GM19025 (cell line): ENCODE results near the gene TPRG1.

Source experiments
- ATAC-seq: cut with Tn5 transposase; IDR thresholded peaks from one replicate; pipeline ENCODE4 v1.9.1; 2021; ENCODE audit warnings: mild to moderate bottlenecking, low read depth, moderate library complexity; ENCODE audit not compliant: unreplicated experiment

Gene TPRG1

DNA sequence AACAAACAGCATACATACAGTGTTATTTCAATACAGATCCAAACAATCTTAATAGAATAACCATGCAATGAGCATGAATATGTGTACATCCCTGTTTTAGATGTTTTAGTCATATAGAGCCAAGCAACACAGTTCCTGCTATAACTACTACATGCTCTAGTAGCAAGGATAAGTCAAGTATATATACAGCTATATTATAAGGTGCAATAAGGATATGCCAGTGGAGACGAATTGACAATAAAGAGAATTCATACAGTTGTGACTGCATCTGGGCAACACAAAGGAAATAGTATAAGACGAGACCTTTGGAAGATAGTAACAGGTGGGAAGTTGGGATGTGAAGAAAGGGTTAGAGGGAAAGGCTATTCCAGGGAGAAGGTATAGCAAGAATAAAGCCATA is 103.4 kb downstream of the TPRG1 start:
- no peak for ATAC-seq

DNA sequence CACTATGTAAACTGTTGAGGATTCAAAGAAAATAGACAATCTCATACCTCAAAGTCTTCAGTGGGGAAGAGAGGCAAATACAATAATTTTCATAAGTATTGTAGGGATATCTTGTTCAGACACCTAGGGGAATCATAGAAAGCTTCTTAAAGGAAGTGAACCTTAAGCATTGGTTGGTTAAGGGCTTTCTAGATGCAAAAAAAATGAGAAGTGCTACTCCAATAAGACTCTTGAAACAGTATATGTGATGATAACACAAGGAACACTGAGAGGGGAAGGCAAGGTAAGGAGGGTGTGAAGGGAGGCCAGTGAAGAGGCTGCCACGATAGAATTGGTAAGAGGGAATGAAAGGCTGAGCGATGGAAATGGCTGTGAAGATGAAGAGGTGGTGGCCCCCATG is 104.1 kb downstream of the TPRG1 start:
- ATAC-seq: no peak

DNA sequence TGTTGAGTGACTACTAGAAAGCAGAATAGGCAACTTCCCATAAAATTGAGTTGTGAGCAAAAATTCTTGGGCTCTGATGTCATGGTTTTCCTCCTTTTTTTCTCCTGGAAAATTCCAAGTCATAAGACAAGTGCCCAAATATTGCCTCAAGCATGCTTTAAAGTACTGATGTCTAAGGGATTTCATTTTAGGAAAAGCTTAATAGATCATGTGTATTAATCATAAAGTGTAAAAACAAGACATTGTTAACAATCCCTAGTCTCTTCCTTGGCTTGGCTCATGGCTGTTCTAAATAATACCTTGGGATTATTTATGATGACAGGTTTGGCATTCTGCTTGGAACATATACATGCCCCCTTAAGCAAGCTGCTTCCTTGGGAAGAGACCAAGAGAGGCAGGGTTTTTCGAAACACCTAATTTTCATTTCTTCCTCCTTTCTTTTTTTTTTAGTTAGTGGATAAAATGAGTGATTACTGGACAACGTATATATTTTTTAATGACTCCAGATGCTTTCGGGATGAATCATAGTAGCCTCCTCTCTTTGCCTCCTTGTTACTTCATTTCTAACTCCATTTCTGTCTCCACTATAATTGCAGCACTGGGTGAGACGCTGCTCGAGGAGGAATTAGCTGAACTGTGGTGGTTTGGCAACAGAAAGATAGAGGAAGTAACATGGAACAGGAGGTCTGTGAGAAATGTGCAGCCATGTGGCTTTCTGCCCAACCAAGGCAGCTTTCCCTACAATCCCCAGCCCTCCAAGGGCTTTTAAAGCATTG is 104.9 kb downstream of the TPRG1 start:
- ATAC-seq: no peak

DNA sequence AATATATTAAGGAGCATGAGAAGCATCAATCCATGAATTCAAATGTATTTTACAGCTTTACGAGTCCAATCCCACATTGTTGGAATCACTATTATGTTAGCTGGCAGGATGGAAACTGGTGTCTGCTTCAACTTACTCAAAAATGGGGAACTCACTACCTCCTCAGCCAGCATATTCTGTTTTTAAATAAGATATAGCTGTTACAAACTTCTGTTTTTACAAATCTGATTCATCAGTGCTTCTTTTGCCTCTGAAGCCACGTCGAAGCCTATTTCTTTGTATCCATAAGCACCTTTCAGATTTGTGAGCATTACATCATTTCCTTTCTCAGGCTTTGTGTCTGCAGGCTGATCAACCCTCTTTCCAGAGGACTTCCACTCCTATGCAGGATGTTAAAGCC is 105.9 kb downstream of the TPRG1 start:
- ATAC-seq: no peak

DNA sequence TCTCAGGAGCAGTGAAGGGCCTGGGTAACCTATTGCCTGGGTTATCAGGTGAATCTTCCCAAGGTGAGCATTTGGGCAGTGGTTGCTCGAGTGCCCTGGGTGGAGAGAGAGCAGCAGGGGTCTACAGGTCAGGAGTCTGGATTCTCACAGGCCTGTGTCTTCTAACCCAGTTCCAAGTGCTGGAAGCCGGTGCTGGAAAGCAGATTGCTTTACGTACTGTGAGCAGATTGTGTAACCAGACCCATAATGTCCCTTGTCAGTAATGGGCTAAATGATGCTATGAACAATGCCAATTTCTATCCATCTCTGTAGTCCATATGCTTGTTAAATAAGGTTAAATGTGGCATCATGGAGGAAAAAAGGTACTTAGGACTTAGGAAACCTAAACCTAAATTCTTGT is 106.5 kb downstream of the TPRG1 start:
- ATAC-seq: no peak

DNA sequence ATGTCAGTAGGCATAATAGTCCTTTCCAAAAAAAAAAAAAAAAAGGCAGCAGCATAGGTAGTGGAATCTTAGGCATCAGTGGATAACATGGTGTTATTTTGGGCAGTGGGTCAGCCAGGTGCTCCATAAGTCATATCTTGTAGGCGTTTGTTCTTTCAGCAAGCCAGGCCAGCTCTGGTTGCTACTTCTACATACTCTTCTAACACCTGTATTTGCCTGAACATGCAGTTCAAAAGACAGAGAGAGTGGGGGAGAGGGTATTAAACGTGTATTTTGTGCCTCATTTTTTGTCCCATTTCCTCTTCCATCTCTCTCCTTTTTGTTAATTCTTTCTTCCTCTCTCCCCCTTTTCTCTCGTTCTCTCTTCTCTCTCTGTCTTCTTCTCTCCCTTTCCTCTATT is 110.4 kb downstream of the TPRG1 start:
- ATAC-seq: no peak

DNA sequence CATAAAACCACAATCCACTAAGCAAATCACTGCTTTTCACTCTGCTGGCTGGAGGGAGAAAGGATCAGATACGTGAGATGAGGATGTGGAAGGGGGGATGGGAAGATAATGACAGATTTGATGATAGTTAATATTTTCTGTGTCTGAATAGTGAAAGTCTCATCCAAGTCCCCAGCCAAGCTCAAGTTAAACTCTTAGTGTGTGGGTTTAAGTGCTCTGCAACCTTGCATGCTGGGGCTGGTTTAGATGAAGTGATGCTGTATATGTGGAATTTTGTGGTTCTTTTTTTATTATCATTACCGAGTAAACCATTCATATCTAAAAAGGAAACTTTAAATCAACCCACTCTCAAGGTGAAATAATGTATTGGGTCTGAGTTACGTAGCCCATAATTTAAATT is 111.0 kb downstream of the TPRG1 start:
- ATAC-seq: no peak

DNA sequence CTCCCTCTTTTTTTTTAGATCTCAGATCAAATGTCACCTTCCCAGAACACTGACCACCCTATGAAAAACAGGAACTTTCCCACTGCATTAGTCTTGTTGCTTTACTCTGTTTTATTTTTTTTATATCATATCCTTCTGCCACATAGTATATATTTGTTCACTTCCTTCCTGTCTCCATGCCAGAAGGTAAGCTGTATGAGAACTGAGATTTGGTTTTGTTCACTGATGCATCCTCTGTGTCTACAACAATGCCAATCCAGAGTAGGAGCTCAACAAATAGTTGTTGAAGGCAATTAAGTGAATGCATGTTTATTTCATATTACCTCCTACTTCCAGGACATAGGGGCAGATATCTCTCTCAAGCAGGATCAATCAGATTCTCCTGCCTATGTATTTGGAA is 114.4 kb downstream of the TPRG1 start:
- ATAC-seq: no peak

DNA sequence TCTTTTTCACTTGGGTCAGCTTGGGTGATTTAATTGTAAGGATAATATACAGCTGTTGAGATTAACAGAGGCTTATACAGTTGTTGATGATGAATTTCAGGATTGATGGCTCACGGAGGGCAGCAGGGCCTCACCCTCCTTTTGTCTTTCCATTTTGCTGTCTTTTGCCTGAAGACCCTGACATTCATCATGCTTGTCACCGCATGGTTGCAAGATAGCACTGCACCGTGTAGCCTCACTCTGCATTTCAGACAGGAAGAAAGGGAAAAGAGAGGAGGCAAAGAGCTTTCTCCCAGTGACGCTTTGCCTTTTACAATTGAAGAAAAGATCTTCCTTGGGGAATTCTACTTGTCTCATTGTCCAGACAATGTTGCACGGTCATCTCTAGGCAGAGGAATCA is 115.1 kb downstream of the TPRG1 start:
- no peak for ATAC-seq

DNA sequence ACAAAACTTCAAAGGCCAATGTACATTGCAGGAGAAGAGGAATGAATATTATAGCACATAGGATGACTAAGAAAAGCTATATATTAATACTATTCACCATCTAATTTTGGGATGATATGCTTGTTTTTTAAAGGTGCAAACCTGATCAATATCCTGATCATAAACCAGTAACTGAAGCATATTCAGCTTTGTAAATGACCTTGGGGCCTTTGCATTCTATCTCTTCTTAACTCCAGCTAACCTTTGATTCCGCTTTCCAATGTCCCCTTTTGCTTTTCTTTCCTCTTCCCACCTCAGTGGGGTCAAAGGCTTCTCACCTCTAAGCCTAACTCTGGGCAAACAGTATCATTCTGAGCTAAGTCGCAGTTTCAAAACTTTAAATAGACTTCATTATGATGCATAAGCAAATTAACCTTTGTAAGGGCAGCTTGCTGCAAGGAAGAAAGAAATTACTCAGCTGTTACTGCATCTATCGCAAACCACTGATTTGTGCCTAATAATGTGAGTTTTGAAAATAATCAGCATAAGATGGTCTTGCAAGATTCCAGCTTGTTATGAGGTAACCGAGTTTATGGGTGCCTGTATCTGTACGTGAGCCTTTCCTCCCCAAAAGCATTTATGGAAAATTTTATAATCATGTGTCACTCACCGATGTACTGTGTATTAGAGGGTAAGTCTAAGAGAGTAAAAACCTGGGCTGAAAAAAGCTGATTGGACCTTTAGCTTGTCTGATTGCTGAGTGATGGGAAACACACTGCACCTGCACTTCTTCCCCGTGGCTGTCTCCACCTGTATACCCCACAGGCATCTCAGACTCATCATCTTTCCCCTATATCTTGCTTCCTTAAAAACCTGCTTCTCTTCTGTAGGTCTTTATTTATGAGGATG is 116.8 kb downstream of the TPRG1 start:
- ATAC-seq: peak; percentile 98

DNA sequence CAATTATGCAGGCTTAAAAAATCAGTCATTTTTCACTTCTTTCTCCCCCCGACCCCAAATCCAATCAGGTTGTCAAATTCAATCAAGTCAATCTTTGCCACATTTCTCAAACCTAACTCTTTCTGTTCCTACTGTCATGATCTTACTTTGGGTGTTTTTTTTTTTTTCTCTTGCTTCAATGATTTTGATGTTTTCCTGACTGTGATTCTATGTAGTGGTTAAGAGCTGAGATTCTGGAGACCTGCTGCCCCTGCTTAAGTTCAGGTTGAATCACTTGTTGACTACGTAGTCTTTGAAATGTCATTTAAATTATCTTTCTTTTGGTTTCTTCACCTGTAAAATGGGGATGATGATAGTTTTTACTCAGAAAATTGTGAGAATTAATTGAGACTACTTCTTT is 117.5 kb downstream of the TPRG1 start:
- ATAC-seq: no peak

DNA sequence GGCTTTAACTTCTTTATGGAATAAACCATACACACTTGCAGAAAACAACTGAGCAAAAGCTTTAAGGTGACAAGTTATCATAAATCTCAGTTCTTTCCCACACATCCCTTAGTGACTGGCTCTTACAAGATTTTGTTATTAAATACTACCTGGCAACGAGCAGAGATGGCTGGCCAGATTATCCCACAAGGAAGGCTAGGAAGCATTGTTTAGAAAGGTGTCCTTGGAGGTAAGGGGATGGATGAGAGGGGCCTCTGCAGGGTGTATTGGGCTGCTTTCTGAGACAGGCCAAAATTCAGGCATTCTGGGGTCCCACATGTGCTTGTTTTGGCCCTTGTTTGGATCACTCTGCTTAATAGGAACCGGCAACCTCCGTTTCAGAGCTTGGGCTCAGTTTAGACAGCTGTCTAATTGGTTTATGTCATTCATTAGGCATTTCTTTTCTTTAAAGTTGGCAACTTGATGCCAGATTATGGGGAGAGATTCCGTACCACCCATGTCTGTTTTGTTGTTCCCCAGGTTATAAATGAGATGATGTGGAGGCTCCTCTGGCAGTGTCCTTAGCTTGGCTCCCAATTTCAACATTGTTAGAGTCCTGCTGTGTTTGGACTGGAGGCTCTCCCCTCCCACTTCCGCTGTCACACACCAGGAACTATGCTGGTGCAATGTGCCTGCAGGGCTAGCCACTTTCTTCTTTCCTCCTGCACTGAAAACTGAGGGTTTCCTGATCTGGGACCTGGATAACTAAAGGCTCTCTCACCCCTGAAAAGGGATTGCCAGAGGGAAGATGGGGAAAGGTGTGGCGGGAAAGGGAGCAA is 121.1 kb downstream of the TPRG1 start:
- no peak for ATAC-seq

DNA sequence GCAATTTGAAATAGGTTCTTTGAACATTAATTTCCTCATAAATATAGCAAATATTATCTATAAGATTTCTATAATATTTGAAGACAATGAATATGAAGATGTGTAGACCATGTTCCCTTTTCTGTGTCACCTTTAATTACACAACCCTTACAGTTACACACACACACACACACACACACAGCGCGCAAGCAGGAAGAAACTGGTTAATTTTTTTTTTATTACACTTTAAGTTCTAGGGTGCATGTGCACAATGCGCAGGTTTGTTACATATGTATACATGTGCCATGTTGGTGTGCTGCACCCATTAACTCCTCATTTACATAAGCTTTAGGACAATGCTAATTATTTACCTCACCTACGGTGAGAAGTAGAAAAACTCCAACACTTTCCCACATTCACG is 122.9 kb downstream of the TPRG1 start:
- no peak for ATAC-seq

DNA sequence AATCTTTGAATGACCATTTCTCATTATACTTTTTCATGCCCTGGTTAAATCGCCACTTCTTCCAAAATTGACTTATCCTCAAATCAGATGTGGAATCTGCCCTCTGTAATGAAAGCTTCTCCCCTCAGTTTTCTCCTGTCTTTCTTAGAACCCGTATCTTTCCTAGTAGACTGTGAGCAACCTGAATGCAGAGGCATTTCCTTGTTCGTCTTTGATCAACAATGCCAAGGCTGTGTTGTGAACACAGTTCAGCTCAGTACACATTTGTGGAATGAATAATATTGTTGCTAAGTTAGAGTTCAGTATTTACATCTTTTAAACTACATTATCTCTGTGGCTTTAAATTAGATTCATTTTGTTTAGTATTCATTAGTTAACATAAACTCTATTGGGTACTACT is 123.3 kb downstream of the TPRG1 start:
- ATAC-seq: no peak

DNA sequence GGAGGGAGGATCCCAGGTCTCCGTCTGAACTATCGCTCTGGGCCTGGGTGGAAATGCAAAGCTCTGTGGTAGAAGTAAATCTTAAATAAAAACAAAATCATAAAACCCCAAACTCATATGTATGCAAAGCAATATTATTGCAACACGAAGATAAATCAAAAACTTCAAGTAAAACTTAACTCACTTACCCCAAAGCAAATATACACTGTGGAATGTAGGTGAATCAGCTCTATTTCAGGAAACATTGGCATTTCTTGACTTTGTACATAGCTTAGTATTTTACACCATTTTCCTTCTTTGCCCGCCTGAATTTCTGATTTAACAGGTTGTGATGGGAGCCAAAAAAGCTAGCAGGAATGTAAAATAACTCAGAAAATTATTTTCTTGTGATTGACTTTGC is 126.2 kb downstream of the TPRG1 start:
- ATAC-seq: no peak

DNA sequence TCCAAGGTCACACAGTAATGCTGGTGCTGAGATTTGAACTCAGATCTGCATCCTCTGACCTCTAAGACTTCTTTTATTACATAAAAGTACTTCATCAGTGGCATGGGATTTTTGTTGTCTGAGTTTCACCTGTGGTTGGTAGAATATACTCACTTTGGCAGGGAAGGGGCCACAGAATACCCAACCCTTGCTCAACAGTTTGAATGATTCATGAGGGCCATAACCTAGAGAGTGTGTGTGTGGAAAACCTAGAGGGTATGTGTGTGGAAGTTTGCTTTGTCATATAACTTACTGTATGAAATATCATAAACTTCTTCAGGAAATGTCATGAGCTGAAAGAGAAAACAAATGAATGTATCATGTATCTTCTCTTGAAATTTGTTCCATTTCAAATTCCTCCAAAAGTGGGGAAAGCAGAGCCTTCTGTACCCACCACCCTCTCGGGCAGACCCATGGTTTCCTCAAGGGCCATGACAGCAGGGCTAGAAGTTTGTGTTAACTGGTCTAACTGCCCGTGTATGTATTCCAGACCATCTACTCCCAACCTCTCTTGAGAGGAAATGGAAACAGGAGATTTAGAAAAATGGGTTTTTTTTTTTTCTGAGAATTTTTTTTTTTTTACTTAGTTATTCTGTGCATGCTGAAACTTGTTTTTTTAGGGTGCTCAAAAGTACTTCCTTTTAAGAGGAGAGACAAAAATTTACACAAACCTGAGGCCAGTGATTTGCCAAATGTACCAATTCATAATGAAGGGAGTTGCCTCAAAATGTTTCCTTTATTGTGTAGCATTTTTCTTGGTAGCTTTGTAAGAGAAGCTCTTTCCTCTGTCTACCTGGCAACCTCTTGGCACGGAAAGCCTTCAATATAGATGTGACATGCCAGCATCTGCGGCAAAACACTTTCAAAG is 127.0 kb downstream of the TPRG1 start:
- no peak for ATAC-seq

DNA sequence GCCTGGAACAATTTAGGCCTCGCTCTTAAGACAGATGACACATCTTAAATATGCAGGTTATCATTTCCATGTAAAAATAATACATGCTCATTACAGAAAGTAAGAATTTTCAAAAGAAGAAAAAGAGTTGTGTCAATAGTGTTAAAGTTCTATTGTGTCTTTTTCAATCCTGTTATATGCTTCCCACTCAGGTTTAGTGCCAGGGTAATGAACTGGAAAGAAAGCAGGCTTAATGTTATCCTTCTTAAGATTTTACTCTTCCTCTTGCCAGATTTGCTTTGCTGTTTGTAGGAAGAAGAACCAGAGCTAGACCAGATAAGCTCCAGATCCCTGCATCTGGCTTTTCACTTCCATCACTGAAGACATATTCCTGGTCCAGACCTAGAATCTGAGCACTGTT is 128.6 kb downstream of the TPRG1 start:
- ATAC-seq: no peak

DNA sequence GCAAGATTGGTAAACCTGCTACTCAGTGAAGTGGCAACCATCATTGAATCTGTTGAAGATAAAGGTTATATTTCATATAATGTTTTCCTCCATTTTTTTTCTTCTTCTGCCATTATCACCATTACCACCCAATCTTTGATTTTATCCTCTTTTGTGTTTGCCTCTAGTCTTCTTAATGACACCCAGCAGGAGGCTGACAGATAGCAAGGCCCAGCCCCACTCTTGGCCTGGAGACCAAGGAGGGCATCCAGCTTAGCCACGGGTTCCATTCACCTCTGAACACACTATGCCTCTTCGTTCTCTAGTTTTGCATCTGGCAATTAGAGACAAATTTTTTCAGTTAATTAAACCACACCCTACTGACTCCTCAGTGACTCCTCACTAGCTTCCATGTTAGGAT is 129.7 kb downstream of the TPRG1 start:
- no peak for ATAC-seq

DNA sequence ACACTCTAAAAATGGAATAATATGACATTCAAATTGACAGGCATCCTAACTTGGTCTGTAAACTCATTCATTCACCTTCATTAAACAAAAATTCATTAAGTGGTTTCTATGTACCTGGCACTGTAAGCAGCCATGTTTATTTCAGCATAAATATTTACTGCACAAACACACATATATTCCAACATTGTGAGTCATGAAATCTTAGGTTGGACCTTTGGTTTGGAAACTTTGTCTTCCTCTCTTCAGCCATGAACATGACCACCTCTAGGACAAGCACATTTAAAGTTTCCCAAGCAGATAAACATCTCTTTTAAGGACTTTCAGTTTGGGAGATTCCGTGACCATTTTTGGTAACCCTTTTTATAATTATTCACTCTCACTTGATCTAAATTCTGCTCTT is 131.8 kb downstream of the TPRG1 start:
- ATAC-seq: no peak
